HS-27A (cell line): ENCODE data around the gene SHISA5.
"Not testable (repeated sequence)": the region's sequence is repeated elsewhere in the genome, so short reads cannot be mapped to it uniquely, and the experiment has no call there.

Source experiments
- DNase-seq: peaks from one replicate; pipeline ENCODE4 v3.0.0-alpha.2; 2012; ENCODE audit warnings: low read depth, missing footprints

The SHISA5 gene

GRCh38 chr3:48504051-48504946 is at the start of gene SHISA5:
SHISA5 (minus strand) TSS chr3:48504174; CDS start chr3:48504094, 80 bp downstream.
- no peak for DNase-seq

- DNase-seq, result no peak
These were observed 49.4 kb upstream of the SHISA5 start for GRCh38 chr3:48553361-48553760.

- DNase-seq, result no peak
These were observed 48.4 kb upstream of the SHISA5 start for GRCh38 chr3:48552111-48552951.

- not testable (repeated sequence) for DNase-seq
These were observed 47.7 kb upstream of the SHISA5 start for GRCh38 chr3:48551651-48552050.

GRCh38 chr3:48548729-48549705 is 45.0 kb upstream of the SHISA5 start:
- DNase-seq, result no peak

- no peak for DNase-seq
These were observed 44.2 kb upstream of the SHISA5 start for GRCh38 chr3:48548126-48548525.

GRCh38 chr3:48546203-48546829 is 42.3 kb upstream of the SHISA5 start:
- DNase-seq, result no peak

GRCh38 chr3:48544141-48544540 is 40.2 kb upstream of the SHISA5 start:
- no peak for DNase-seq

- no peak for DNase-seq
These were observed 39.4 kb upstream of the SHISA5 start for GRCh38 chr3:48543271-48543866.

- DNase-seq, result no peak
These were observed 34.5 kb upstream of the SHISA5 start for GRCh38 chr3:48538451-48538850.

GRCh38 chr3:48536785-48537184 is 32.8 kb upstream of the SHISA5 start:
- DNase-seq, result no peak

- DNase-seq, result no peak
These were observed 32.1 kb upstream of the SHISA5 start for GRCh38 chr3:48536116-48536515.

GRCh38 chr3:48535578-48535977 is 31.6 kb upstream of the SHISA5 start:
- DNase-seq, result no peak

GRCh38 chr3:48532977-48533337 is 29.0 kb upstream of the SHISA5 start:
- no peak for DNase-seq

GRCh38 chr3:48532271-48532976 is 28.4 kb upstream of the SHISA5 start:
- no peak for DNase-seq

GRCh38 chr3:48530701-48531100 is 26.7 kb upstream of the SHISA5 start:
- DNase-seq, result not testable (repeated sequence)

GRCh38 chr3:48528754-48529153 is 24.8 kb upstream of the SHISA5 start:
- no peak for DNase-seq

- no peak for DNase-seq
These were observed 24.1 kb upstream of the SHISA5 start for GRCh38 chr3:48528048-48528447.

GRCh38 chr3:48524970-48525369 is 21.0 kb upstream of the SHISA5 start:
- DNase-seq, result no peak

- DNase-seq, result no peak
These were observed 17.7 kb upstream of the SHISA5 start for GRCh38 chr3:48521635-48522034.
